ENCODE measurements around the gene IPP.
"Not testable (repeated sequence)": the region's sequence is repeated elsewhere in the genome, so short reads cannot be mapped to it uniquely, and the experiment has no call there.

IPP gene

DNA sequence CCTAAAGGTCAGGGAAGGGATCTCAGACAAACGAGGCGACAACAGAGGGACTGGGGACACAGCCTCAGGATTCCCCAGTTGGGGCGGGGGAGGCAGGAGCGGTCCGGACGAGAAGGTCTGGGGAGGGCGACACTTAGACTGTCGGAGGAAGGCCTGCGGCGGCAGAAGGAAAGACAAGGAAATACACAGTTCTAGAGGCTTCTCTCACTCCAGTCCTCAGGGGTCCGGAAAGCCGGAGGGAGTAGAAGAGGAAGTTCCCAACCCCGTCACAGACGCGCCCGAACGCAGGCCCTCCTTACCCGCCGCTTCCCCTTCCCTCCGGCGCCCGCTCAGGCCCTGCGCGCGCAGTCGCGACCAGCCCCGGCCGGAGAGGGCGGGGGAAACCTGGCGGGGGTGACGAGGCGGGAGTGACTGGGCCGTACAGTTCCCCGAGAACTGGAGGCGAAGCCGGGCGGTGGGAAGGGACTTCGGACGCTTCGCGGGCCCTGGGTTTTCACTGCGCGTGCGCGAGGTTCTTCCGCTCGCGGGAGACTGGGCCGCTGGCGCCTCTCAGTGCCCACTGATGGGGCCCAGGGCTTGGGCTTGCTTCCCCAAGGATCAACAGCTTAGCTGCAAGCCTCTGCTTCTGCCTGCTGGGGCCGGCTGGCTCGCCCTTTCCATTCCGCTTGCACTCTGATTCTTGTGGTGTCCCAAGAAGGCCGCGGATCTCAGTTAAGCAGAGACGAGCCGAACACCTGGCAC lies at the start of gene IPP:
Gene IPP, minus strand, starts transcription at position 356 of the 741 bp plus-strand sequence. CDS start 4,242 bp downstream, outside the sequence.
- peak; percentile 95 to 97 for DNase-seq

GRCh38 chr1:45796946-45797345 lies 46.5 kb upstream of the IPP start:
- no peak for DNase-seq

DNA sequence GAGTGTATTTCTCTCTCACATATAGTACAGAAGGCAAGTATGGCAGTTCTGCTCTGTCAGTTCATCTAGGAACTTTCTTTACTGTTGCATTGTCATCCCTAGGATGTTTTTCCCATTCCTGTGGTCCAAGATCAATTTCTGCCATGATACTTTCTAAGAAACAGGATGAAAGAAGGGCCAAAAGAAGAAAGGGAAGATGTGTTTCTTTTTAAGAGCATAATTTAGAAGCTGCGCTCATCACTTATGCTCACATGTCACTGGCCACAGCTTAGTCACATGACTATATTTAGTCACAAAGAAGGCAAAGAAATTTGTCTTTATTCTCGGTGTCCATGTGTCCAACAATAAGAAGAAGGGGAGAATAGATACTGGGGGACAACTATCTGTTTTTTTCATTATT lies 45.9 kb upstream of the IPP start:
- no peak for DNase-seq

GRCh38 chr1:45793942-45794604 lies 43.6 kb upstream of the IPP start:
- no peak for DNase-seq

DNA sequence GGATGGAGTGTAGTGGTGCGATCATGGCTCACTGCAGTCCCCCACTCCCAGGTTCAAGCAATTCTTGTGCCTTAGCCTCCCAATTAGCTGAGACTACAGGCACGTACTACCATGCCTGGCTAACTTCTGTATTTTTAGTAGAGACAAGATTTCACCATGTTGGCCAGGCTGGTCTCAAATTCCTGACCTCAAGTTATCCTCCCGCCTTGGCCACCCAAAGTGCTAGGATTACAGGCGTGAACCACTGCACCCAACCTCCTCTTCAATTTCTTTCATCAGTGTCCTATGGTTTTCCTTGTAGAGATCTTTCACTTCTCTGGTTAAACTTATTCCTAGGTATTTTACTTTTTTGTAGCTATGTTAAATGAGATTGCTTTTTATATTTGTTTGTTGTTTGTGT lies 42.3 kb upstream of the IPP start:
- no peak for DNase-seq

- DNase-seq: no peak
These were observed 39.1 kb upstream of the IPP start for GRCh38 chr1:45789601-45790000.

DNA sequence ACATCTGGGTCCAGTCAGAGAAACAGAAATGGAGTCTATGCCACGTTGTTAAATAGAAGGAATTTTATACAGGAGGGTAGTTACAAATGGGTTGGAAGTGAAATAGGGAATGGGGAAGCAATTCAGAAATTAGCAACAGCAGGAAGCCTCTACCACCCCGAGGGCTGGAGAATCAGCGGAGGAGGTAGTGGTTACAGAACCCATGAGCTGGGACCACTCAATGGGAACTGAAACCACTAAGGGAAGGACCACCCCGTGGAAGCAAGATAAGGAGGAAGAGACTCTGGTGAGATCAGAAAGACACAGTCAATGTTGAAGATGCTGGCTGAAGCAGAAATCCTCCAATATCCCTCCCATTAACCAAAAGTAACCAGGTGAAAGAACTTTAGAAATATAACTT lies 37.5 kb upstream of the IPP start:
- DNase-seq: peak; percentile 6

DNA sequence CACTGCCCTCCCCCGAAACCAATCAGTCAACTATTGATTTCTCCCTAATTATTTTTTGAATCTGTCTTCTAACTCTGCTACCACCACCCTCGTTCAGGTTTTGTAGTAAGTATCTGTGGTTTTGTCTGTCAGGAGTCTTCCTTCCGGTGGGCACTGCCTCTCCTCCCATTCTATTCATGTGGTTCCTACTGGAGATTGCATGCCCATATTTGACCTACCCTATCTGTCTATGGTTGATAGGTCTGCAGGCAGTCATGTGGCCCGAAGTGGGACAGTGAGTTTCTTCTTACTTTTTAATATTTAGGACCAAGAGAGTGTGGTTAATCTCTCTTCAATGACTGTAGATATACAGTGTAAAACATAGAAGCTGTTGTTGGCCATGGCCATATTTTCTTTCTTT lies 35.1 kb upstream of the IPP start:
- DNase-seq: no peak

GRCh38 chr1:45775794-45776193 lies 25.3 kb upstream of the IPP start:
- DNase-seq: no peak

DNA sequence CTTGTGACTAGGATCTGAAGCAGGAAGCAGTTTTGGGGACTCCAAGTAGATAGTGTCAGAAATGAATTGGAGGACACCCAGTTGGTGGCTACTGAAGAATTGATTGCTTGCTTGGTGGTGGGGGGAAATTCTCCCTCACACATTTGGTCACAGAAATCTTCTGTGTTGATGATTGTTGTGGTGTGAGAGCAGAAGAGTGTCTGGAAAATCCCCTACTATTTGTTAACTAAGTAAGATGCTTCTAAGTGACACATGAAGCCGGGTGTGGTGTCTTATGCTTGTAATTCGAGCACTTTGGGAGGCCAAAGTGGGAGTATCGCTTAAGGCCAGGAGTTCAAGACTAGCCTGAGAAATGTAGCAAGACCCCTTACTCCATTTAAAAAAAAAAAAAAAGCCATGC lies 22.5 kb upstream of the IPP start:
- no peak for DNase-seq

- DNase-seq: no peak
These were observed 18.9 kb upstream of the IPP start for GRCh38 chr1:45769261-45769932.

GRCh38 chr1:45767035-45767434 lies 16.6 kb upstream of the IPP start:
- no peak for DNase-seq

GRCh38 chr1:45765999-45766792 lies 15.7 kb upstream of the IPP start:
- no peak for DNase-seq

- DNase-seq: no peak
These were observed 11.8 kb upstream of the IPP start for GRCh38 chr1:45762291-45762690.

GRCh38 chr1:45755697-45756096 lies 5.2 kb upstream of the IPP start:
- no peak for DNase-seq

DNA sequence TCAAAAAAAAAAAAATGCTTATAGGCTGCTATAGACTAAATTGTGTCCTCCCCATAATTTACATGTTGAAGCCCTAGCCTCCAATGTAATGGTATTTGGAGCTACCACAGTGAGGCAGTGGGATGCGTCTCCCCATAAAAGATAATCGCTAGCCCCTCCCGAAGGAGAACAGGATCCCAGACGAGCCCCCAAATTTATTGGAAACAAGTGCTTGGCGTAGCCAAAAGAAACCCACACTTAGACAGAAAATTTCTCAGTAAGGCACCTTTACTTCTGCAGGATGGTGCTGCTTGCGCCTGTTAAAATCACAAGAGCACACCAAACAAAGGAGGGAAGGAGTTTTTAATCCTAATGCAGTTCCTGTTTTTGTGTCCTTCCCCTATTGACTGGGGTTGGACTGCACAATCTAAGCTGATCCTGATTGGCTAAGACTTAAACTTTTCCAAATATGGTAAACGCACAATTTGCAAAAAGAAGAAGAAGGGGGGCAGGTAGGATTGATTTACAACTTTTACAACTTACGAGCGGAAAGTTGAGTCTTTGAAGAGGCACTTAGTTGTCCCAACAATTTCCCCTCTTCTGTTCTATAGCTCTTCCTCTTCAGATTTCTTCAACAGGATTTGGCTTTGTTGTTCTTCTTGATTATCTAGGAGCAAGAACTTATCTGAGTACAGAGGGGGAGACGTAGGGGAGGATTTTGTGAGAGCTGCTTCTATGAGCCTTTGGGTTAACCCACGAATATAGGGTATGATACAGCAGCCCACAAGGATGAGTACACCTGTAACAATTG lies 3.0 kb upstream of the IPP start:
- no peak for DNase-seq

DNA sequence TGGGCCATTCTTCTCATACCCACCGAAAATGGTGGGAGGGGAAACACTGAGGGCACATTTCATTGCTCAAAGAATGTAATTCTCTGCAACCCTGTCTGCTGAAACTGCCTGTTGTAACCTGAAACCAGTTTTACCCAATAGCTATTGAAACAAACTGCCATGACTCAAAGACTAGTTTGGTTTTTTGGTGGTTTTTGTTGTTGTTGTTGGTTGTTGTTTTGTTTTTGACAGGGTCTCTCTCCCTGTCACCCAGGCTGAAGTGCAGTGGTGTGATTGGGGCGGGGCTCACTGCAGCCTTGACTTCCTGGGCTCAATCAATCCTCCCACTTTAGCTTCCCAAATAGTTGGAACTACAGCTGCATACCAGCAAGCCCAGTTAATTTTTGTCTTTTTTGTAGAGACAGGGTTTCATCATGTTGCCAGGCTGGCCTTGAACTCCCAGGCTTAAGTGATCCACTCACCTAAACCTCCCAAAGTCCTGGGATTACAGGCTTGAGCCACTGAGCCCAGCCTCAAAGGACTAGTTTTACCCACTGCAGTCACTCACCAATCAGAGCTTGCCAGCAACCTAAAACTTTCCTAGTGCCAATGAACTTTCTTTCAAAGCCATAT lies 2.1 kb upstream of the IPP start:
- no peak for DNase-seq

GRCh38 chr1:45752014-45752413 lies 1.6 kb upstream of the IPP start:
- DNase-seq: no peak

GRCh38 chr1:45751039-45751838 lies 786 bp upstream of the IPP start:
- not testable (repeated sequence) for DNase-seq

GRCh38 chr1:45746922-45747321 lies 3.5 kb downstream of the IPP start:
- no peak for DNase-seq

DNA sequence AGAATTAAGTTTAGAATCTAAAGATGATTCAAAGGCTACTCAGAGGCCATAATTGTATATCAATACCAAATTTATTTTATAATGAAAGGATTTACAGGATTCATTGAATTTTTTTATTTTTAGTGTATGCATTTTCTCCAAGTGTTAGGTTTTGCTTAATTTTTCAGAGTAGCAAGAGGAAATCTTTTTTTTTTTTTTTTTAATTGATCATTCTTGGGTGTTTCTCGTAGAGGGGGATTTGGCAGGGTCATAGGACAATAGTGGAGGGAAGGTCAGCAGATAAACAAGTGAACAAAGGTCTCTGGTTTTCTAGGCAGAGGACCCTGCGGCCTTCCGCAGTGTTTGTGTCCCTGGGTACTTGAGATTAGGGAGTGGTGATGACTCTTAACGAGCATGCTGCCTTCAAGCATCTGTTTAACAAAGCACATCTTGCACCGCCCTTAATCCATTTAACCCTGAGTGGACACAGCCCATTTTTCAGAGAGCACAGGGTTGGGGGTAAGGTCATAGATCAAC lies 10.8 kb downstream of the IPP start:
- DNase-seq: not testable (repeated sequence)
